Measurements from ENCODE around the gene SYNGR4. TPM values are rescaled to one million over a fixed set of nuclear protein-coding genes. Genes with fewer than 3 reads are reported as not detected.
A peak's percentile ranks its signal among the peaks of the same experiment; 100 is the strongest.
"Not testable (repeated sequence)": the region's sequence is repeated elsewhere in the genome, so short reads cannot be mapped to it uniquely, and the experiment has no call there.

The SYNGR4 gene
- total RNA-seq, 4 donors from 2014 or later = not detected

DNA sequence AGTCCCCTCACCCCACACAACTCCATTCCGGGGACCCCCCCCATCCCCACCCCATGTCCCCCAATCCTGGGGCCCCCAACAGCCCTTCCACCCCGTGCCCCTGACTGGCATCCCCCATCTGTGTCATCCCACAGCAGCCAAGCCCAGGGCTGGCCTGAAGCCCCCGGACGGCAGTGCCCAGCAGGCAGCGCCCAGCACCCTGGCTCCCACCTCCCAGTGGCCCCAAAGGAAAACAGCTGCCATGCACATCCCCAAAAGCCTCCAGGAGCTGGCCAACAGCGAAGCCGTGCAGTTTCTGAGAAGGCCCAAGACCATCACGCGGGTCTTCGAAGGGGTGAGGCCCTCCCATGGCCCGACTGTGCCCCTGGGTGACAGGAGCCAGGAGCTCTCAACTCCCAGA is 1.4 kb downstream of the SYNGR4 start:
- no peak for TF ChIP-seq POLR2A (IDR thresholded peaks at IDR 0.05)
- TF ChIP-seq, protein P1, sequence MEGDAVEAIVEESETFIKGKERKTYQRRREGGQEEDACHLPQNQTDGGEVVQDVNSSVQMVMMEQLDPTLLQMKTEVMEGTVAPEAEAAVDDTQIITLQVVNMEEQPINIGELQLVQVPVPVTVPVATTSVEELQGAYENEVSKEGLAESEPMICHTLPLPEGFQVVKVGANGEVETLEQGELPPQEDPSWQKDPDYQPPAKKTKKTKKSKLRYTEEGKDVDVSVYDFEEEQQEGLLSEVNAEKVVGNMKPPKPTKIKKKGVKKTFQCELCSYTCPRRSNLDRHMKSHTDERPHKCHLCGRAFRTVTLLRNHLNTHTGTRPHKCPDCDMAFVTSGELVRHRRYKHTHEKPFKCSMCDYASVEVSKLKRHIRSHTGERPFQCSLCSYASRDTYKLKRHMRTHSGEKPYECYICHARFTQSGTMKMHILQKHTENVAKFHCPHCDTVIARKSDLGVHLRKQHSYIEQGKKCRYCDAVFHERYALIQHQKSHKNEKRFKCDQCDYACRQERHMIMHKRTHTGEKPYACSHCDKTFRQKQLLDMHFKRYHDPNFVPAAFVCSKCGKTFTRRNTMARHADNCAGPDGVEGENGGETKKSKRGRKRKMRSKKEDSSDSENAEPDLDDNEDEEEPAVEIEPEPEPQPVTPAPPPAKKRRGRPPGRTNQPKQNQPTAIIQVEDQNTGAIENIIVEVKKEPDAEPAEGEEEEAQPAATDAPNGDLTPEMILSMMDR (IDR thresholded peaks at IDR 0.05) = no peak
- H3K27me3 ChIP-seq = no peaks in the 10 kb centered on the region
- no peaks in the 10 kb centered on the region for H3K9me3 ChIP-seq
- no peak overlapping the region for H3K27ac ChIP-seq
- H3K36me3 ChIP-seq = no peaks in the 10 kb centered on the region
- H3K4me1 ChIP-seq = peaks cover 0 to 5% of the 10 kb centered on the region in 2 donors
- intact Hi-C loops (cut with DNase I; ENCODE audit: low total_unique reads) = no loop called here
- H3K4me3 ChIP-seq = no peak overlapping the region
- DNase-seq = peak in 1 of 2 donors; percentile 22

DNA sequence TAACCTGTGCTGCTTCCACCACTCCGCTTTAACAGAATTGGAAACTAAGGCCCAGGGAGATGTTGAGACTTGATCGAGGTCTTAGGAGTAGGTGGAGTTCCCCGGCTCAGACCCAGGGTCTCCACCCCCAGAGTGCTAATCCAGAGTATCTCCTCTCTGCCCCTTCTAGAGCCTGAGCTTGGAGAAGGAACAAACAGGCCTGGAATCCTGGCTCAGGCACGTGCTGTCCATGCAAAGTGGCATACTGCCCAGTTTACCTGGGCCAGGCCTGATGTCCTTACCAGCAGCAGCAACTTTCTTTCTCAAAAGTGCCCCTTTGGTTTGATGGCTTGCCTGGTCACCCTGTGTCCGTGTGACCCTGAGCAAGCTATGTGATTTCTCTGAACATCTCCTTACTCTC is 3.7 kb downstream of the SYNGR4 start:
- no peaks in the 10 kb centered on the region for H3K36me3 ChIP-seq
- no peaks in the 10 kb centered on the region for H3K27me3 ChIP-seq
- intact Hi-C loops (cut with DNase I; ENCODE audit: low total_unique reads) = no loop called here
- H3K4me1 ChIP-seq = peaks cover 0 to 5% of the 10 kb centered on the region in 2 donors
- H3K4me3 ChIP-seq = no peak overlapping the region
- H3K27ac ChIP-seq = no peak overlapping the region
- DNase-seq = no peak
- H3K9me3 ChIP-seq = no peaks in the 10 kb centered on the region
- TF ChIP-seq, protein P1 (IDR thresholded peaks at IDR 0.05) = no peak
- no peak for TF ChIP-seq POLR2A (IDR thresholded peaks at IDR 0.05)

DNA sequence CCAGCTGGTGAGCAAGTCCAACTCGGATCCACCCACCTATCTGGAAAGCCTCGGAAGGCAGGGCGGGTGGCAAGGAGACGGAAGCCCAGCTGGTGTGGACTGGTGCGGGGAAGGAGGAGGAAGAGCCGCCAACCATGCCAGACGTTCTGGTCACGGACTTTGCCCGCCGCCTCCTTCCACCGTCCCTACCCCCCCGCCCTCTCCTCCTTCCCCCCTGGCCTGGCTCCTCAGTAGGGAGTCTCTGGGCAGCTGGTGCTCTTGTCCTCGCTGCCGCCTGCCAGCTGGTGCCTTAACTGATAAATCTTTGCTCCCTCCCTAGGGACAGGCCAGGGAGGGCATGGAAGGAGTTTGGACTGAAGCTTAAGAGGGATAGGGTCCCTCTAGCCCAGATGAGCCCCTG is 4.8 kb downstream of the SYNGR4 start:
- Histone ChIP-seq H3K36me3 (no peaks in the 10 kb centered on the region), H3K9me3 (no peaks in the 10 kb centered on the region), H3K4me1 (peaks cover 0 to 5% of the 10 kb centered on the region in 2 donors), H3K4me3 (no peak overlapping the region), H3K27me3 (no peaks in the 10 kb centered on the region), H3K27ac (no peak overlapping the region)
- intact Hi-C loops (cut with DNase I; ENCODE audit: low total_unique reads) = no loop called here
- no peak for TF ChIP-seq POLR2A (IDR thresholded peaks at IDR 0.05)
- TF ChIP-seq, protein P1 (IDR thresholded peaks at IDR 0.05) = no peak
- DNase-seq = no peak

- DNase-seq = no peak
- Histone ChIP-seq H3K27ac (no peak overlapping the region), H3K9me3 (no peaks in the 10 kb centered on the region), H3K4me1 (no peaks in the 10 kb centered on the region), H3K27me3 (no peaks in the 10 kb centered on the region), H3K36me3 (no peaks in the 10 kb centered on the region), H3K4me3 (no peak overlapping the region)
- no peak for TF ChIP-seq POLR2A (IDR thresholded peaks at IDR 0.05)
- TF ChIP-seq, protein P1 (IDR thresholded peaks at IDR 0.05) = no peak
- intact Hi-C loops (cut with DNase I; ENCODE audit: low total_unique reads) = no loop called here
Measured at GRCh38 chr19:48370955-48371354, 6.8 kb downstream of the SYNGR4 start.

GRCh38 chr19:48371367-48371766 is 7.2 kb downstream of the SYNGR4 start:
- Histone ChIP-seq H3K4me1 (no peaks in the 10 kb centered on the region), H3K4me3 (no peak overlapping the region), H3K9me3 (no peaks in the 10 kb centered on the region), H3K27ac (no peak overlapping the region), H3K36me3 (no peaks in the 10 kb centered on the region), H3K27me3 (no peaks in the 10 kb centered on the region)
- no peak for DNase-seq
- intact Hi-C loops (cut with DNase I; ENCODE audit: low total_unique reads) = no loop called here
- TF ChIP-seq POLR2A (IDR thresholded peaks at IDR 0.05) = no peak
- TF ChIP-seq, protein P1 (IDR thresholded peaks at IDR 0.05) = no peak

DNA sequence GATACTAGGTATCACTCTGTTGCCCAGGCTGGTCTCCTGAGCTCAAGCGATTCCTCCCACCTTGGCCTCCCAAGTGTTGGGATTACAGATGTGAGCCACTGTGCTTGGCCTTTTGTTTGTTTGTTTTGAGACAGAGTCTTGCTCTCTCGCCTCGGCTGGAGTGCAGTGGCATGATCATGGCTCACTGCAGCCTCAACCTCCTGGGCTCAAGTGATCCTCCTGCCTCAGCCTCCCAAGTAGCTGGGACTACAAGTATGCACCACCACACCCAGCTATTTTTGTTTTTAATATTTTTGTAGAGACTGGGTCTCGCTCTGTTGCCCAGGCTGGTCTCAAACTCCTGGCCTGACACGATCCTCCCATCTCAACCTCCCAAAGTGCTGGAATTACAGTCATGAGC is 7.6 kb downstream of the SYNGR4 start:
- H3K27ac ChIP-seq; DNase-seq; intact Hi-C loops (cut with DNase I; ENCODE audit: low total_unique reads): not testable (repeated sequence)

More for the DNA sequence above, 7.6 kb downstream of the SYNGR4 start:
- not testable (repeated sequence) for H3K4me1 ChIP-seq, H3K4me3 ChIP-seq, H3K9me3 ChIP-seq, H3K36me3 ChIP-seq, H3K27me3 ChIP-seq

Measured in uterus (tissue), 4 donors.